ENCODE results near the gene H6PD. TPM values are rescaled to one million over a fixed set of nuclear protein-coding genes. Genes with fewer than 3 reads are reported as not detected.
A peak's percentile ranks its signal among the peaks of the same experiment; 100 is the strongest.

The H6PD gene
- total and polyA plus RNA-seq, 9 of the 15 experiments (the other 6 are each of a cell fraction or from before 2014, with no cell fraction given) = 0.04 to 2.5 (median 0.95) TPM

GRCh38 chr1:9187004-9187403 is 47.6 kb upstream of the H6PD start:
- H3K79me2 ChIP-seq (ENCODE audit: control insufficient read depth, insufficient read depth, low read length) = no peaks in the 10 kb centered on the region
- DNase-seq (ENCODE audit: extremely low read depth in 1 of 4, low spot score in 3 of 4) (no peak), ATAC-seq (no peak), FAIRE-seq (no peak)
- H3K9me3 ChIP-seq (replicated peaks; ENCODE audit: control insufficient read depth, insufficient read depth, low read depth, low read length) = no peaks in the 10 kb centered on the region
- CTCF ChIA-PET (ENCODE audit: low intra/inter-chr PET ratio) = interaction anchor here (0.6 kb wide), 1 partner anchor 202 kb away, joined by 3 read pairs; no protein-coding TSS in a partner anchor
- intact Hi-C loops (cut with micrococcal nuclease) = no loop called here
- H3K36me3 ChIP-seq (ENCODE audit: control insufficient read depth, insufficient read depth, low read length) = no peaks in the 10 kb centered on the region
- 0 out of 2 replicates have a peak, but pooled peaks cover 8% of the 10 kb centered on the region for H4K20me1 ChIP-seq (replicated peaks; ENCODE audit: control insufficient read depth, insufficient read depth, low read length)
- BruUV-seq (replicated peaks) = no TSS peak
- peaks cover 0 to 9% of the 10 kb centered on the region in 2 experiments; a peak in 1 of 5 replicates for H3K4me1 ChIP-seq (replicated peaks in 1 of 2; ENCODE audit: control insufficient read depth in 2 of 2, insufficient read depth in 2 of 2, low read length in 2 of 2)
- POLR2A ChIA-PET = interaction anchor here (0.7 to 1.1 kb wide), 2 partner anchors 38 to 285 kb away, joined by 3 read pairs; no protein-coding TSS in a partner anchor
- no peak overlapping the region for H3K4me2 ChIP-seq (ENCODE audit: insufficient read depth, low read length)
- peaks cover 35 to 61% of the 10 kb centered on the region in 2 experiments for H3K27me3 ChIP-seq (ENCODE audit: control insufficient read depth in 2 of 2, insufficient read depth in 2 of 2, low read length in 2 of 2)
- WGBS (ENCODE audit: insufficient coverage, low coverage, missing lambda C conversion rate) = 2% methylated on average over 2 of the region's 2 CpGs
- H3K9me1 ChIP-seq (ENCODE audit: control insufficient read depth, insufficient read depth, low read length) = no peaks in the 10 kb centered on the region
- no peak overlapping the region for H3K4me3 ChIP-seq
- no peak overlapping the region for H3K9ac ChIP-seq (ENCODE audit: insufficient read depth in 1 of 2, low read depth in 2 of 2, low read length in 2 of 2)
- no peak overlapping the region for H3K27ac ChIP-seq (ENCODE audit: extremely low read depth, low read depth, low read length)
- in situ Hi-C loops (cut with MboI) = no loop called here
- H2AFZ ChIP-seq (ENCODE audit: low read depth, low read length) = no peak overlapping the region
- TF ChIP-seq NFIC (IDR thresholded peaks at IDR 0.05) (no peak), ZNF431 (CRISPR knock-in tag; IDR thresholded peaks at IDR 0.05) (no peak), RFX1 (IDR thresholded peaks at IDR 0.05) (no peak), PHB2 (IDR thresholded peaks at IDR 0.05; ENCODE audit: low read depth) (no peak), ZBTB49 (CRISPR knock-in tag; IDR thresholded peaks at IDR 0.05; ENCODE audit: borderline replicate concordance) (no peak), RREB1 (CRISPR knock-in tag; IDR thresholded peaks at IDR 0.05) (no peak), SMARCB1 (IDR thresholded peaks at IDR 0.05; ENCODE audit: insufficient read length, low read depth) (no peak), BRD4 (IDR thresholded peaks at IDR 0.05) (no peak), SP1 (CRISPR knock-in tag; IDR thresholded peaks at IDR 0.05) (no peak), ARID4B (CRISPR knock-in tag; IDR thresholded peaks at IDR 0.05) (no peak), MAFK (IDR thresholded peaks at IDR 0.05; ENCODE audit: low read length) (peak; percentile 63; the same call in 1 of the 2 replicates)
